B cell (primary cell): ENCODE data around the gene ATIC. TPM values are rescaled to one million over a fixed set of nuclear protein-coding genes. Genes with fewer than 3 reads are reported as not detected.

ENCODE experiments used
- ATAC-seq: fragments of 200-7000 bp; cut with Tn5 transposase; one replicate; pipeline ENCODE4 v1.10.0; 2021; ENCODE audit warnings: low read depth, mild to moderate bottlenecking, moderate number of reproducible peaks, moderate library complexity
- CTCF ChIA-PET: fragments of 350-600 bp; sonication (Branson Sonifier 250); formaldehyde crosslinking; loops from one replicate; lab custom pipeline; 2021; ENCODE audit warnings: antibody characterized with exemption, inconsistent platforms; lab: Charles Lee
- POLR2A ChIA-PET: fragments of 350-600 bp; sonication (Branson Sonifier 250); formaldehyde crosslinking; loops from one replicate; lab custom pipeline; 2021; ENCODE audit warnings: antibody characterized with exemption; lab: Charles Lee
- DNase-seq: peaks from one replicate; pipeline ENCODE4 v3.0.0; 2013
- H2AFZ ChIP-seq: 2 replicates; pipeline ENCODE4 v1.6.1; 2012; ENCODE audit warnings: mild to moderate bottlenecking, low read depth, low read length; ENCODE audit not compliant: insufficient read depth, poor library complexity, severe bottlenecking
- H3K27ac ChIP-seq, 2 donors: 1 replicate in 1 of 2; 2 replicates in 1 of 2; pipeline ENCODE4 v1.5.1; 2012 to 2013; ENCODE audit warnings: low read length in 2 of 2, mild to moderate bottlenecking in 2 of 2, moderate library complexity in 1 of 2
- H3K27me3 ChIP-seq, 4 experiments: fragments of 200-600 bp in 1 of 4; sonication (generic) in 1 of 4; replicated peaks in 1 of 4; 1 replicate in 2 of 4; 2 replicates in 2 of 4; pipeline versions ENCODE4 v1.6.1 to v1.7.0; 2013 to 2016; ENCODE audit warnings: low read length in 3 of 4, mild to moderate bottlenecking in 2 of 4, mixed read lengths in 1 of 4, moderate library complexity in 1 of 4; ENCODE audit not compliant: insufficient read depth in 4 of 4, control insufficient read depth in 3 of 4; ENCODE audit errors: control extremely low read depth in 1 of 4
- H3K36me3 ChIP-seq, 2 experiments: replicated peaks in 1 of 2; 1 replicate in 1 of 2; 2 replicates in 1 of 2; pipeline versions ENCODE4 v1.6.1 to v1.7.1; 2013; ENCODE audit warnings: low read length in 1 of 2; ENCODE audit not compliant: insufficient read depth in 2 of 2, control insufficient read depth in 1 of 2; ENCODE audit errors: control extremely low read depth in 1 of 2, extremely low read depth in 1 of 2
- H3K4me1 ChIP-seq, 2 donors: fragments of 200-600 bp in 1 of 2; sonication (generic) in 1 of 2; 1 replicate in 1 of 2; 2 replicates in 1 of 2; pipeline versions ENCODE4 v1.5.1 to v1.6.1; 2013 to 2017; ENCODE audit warnings: low read length in 2 of 2; ENCODE audit not compliant: control insufficient read depth in 2 of 2, insufficient read depth in 2 of 2
- H3K4me2 ChIP-seq: replicated peaks from 2 replicates; pipeline ENCODE3; 2012; ENCODE audit warnings: mild to moderate bottlenecking, low read depth, low read length; ENCODE audit not compliant: poor library complexity, severe bottlenecking
- H3K4me3 ChIP-seq, 5 experiments: fragments of 200-600 bp in 1 of 5; sonication (generic) in 1 of 5; 1 replicate in 3 of 5; 2 replicates in 2 of 5; pipeline versions ENCODE4 v1.5.1 to v1.7.0; 2011 to 2016; ENCODE audit warnings: low read length in 4 of 5, mild to moderate bottlenecking in 4 of 5, low read depth in 2 of 5, control low read depth in 1 of 5, moderate library complexity in 1 of 5; ENCODE audit not compliant: insufficient read depth in 1 of 5; ENCODE audit errors: control extremely low read depth in 1 of 5, extremely low read depth in 1 of 5
- H3K79me2 ChIP-seq: fragments of 200-600 bp; sonication (generic); one replicate; pipeline ENCODE4 v1.6.0; 2016; ENCODE audit warnings: low read length; ENCODE audit not compliant: control insufficient read depth, insufficient read depth
- H3K9ac ChIP-seq: fragments of 200-600 bp; sonication (generic); 2 replicates; pipeline ENCODE4 v1.6.1; 2017; ENCODE audit warnings: mild to moderate bottlenecking, low read length, moderate library complexity
- H3K9me3 ChIP-seq, 3 donors: one replicate each; pipeline versions ENCODE4 v1.6.1 to v1.7.1; 2013; ENCODE audit warnings: low read length in 2 of 3; ENCODE audit not compliant: control insufficient read depth in 2 of 3, insufficient read depth in 1 of 3; ENCODE audit errors: control extremely low read depth in 1 of 3
- H4K20me1 ChIP-seq: 2 replicates; pipeline ENCODE4 v1.6.0; 2012; ENCODE audit warnings: mild to moderate bottlenecking, low read length; ENCODE audit not compliant: insufficient read depth, control insufficient read depth, poor library complexity, severe bottlenecking
- H3K27ac Mint-ChIP-seq: one replicate; pipeline ENCODE4 v1.8.0; 2021; ENCODE audit warnings: mixed read lengths
- H3K27me3 Mint-ChIP-seq: one replicate; pipeline ENCODE4 v1.8.0; 2021; ENCODE audit warnings: mixed read lengths
- H3K4me1 Mint-ChIP-seq: one replicate; pipeline ENCODE4 v1.8.0; 2021; ENCODE audit warnings: mixed read lengths
- H3K4me3 Mint-ChIP-seq: one replicate; pipeline ENCODE4 v1.8.0; 2021; ENCODE audit warnings: mixed read lengths
- H3K9me3 Mint-ChIP-seq: one replicate; pipeline ENCODE4 v1.8.0; 2022; ENCODE audit warnings: mixed read lengths; ENCODE audit not compliant: insufficient read depth
- EZH2 ChIP-seq: IDR thresholded peaks from 2 replicates; pipeline ENCODE4 v1.6.1; 2012; ENCODE audit warnings: borderline replicate concordance, low read depth, mild to moderate bottlenecking, moderate library complexity, low read length; ENCODE audit not compliant: insufficient read depth, poor library complexity, severe bottlenecking
- WGBS: methylation state at CpG from one replicate; pipeline ENCODE4 v1.1.5; 2013; ENCODE audit warnings: missing lambda C conversion rate; ENCODE audit not compliant: insufficient coverage; 5-methylcytosine and 5-hydroxymethylcytosine counted together
- intact Hi-C: fragments of 100-400 bp; cut with micrococcal nuclease; formaldehyde crosslinking; loops from one replicate; pipeline ENCODE4 v1.10.0; 2022
- polyA plus RNA-seq: library from polyadenylated mRNA; depleted of rRNA; stranded (reverse); fragments of >200 nt; gene quantifications from 2 replicates; pipeline ENCODE4 v1.2.3, GENCODE V29; 2012
- total RNA-seq, 2 donors: library from RNA; stranded (reverse); fragments of 120-200 nt in 1 of 2; gene quantifications; 1 replicate in 1 of 2; 2 replicates in 1 of 2; pipeline versions ENCODE4 v1.2.3 to v1.2.4, GENCODE V29; 2013 to 2022
- TF ChIP-seq, protein P1 (sequence below): fragments of 200-600 bp; IDR thresholded peaks from one replicate; pipeline ENCODE4 v1.8.0; 2022; ENCODE audit warnings: antibody characterized with exemption, mild to moderate bottlenecking

The ATIC gene
- total and polyA plus RNA-seq, 2 donors (not counting 1 experiment from before 2014, with no cell fraction given): 55.4 to 80.4 TPM

DNA sequence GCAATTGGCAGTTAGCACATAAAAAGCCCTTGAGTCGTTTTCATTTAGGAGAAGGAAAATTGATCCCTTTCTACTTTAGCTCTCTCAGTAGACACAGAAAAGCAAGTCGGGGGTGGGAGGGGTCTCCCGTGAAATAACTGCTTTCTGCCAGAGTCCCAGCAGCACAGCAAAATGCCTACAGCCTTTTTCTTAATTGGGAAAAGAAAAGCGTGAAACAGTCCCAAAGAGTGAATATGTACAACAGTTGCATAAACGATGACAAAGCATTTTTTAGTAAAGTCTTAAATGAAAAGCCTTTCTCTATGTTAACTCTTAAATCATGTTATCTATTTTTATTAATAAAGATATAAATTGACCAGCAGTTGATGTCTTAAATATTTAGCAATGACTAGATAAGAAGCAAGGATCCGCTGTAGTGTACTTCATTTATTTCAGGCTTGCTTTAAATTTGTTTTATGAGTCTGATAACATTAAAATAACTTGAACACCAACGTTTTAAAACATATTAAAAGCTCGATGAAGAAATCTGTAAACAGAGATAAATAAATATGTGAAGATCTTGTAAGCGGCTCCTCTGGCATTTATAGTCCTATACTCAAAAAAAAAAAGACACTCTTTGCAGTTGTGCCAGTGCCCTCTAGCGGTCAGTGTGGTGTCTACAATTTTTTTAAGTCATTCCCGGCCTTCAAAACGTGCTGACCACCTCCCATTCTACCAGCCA is 42.3 kb upstream of the ATIC start:
- Histone ChIP-seq H2AFZ (no peak overlapping the region), H3K27ac (no peak overlapping the region), H3K9me3 (no peaks in the 10 kb centered on the region), H3K27me3 (no peaks in the 10 kb centered on the region), H3K79me2 (no peaks in the 10 kb centered on the region), H4K20me1 (no peaks in the 10 kb centered on the region), H3K36me3 (no peaks in the 10 kb centered on the region), H3K4me1 (no peaks in the 10 kb centered on the region), H3K9ac (no peak overlapping the region), H3K4me3 (no peak overlapping the region), H3K4me2 (no peak overlapping the region)
- Mint-ChIP-seq H3K27me3 (no peaks in the 10 kb centered on the region), H3K4me3 (no peak overlapping the region), H3K27ac (no peak overlapping the region), H3K9me3 (no peaks in the 10 kb centered on the region), H3K4me1 (no peaks in the 10 kb centered on the region)
- WGBS: 40% methylated on average over 1 of the region's 12 CpGs
- intact Hi-C loops: loop anchor here (2.0 to 5.0 kb wide), 2 partner anchors 651 to 1462 kb away; no protein-coding TSS in a partner anchor
- DNase-seq (peak; percentile 74), ATAC-seq (peak; percentile 61)
- TF ChIP-seq, protein P1, sequence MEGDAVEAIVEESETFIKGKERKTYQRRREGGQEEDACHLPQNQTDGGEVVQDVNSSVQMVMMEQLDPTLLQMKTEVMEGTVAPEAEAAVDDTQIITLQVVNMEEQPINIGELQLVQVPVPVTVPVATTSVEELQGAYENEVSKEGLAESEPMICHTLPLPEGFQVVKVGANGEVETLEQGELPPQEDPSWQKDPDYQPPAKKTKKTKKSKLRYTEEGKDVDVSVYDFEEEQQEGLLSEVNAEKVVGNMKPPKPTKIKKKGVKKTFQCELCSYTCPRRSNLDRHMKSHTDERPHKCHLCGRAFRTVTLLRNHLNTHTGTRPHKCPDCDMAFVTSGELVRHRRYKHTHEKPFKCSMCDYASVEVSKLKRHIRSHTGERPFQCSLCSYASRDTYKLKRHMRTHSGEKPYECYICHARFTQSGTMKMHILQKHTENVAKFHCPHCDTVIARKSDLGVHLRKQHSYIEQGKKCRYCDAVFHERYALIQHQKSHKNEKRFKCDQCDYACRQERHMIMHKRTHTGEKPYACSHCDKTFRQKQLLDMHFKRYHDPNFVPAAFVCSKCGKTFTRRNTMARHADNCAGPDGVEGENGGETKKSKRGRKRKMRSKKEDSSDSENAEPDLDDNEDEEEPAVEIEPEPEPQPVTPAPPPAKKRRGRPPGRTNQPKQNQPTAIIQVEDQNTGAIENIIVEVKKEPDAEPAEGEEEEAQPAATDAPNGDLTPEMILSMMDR: peak; percentile 94
- no peak for TF ChIP-seq EZH2
- CTCF ChIA-PET: interaction anchor here (0.6 to 1.3 kb wide), 14 partner anchors 9 to 1417 kb away, joined by 3 to 8 read pairs (median 4); no protein-coding TSS in a partner anchor
- POLR2A ChIA-PET: no interaction called here

DNA sequence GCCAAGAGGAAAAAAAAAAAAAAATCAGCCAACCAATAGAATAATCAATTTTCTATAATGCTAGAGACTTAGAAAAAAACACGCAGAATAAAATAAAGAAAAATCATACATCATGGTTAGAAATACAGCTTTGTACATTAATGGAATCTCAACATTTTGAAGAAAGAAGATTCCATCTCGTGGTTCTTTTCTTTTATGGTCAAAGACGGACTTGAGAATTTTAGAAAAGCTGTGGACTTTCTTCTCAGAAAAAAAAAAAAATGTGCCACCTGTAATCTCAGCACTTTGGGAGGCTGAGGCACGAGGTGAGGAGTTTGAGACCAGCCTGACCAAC is 41.8 kb upstream of the ATIC start:
- no peaks in the 10 kb centered on the region for H3K9me3 ChIP-seq
- Mint-ChIP-seq H3K4me1 (no peaks in the 10 kb centered on the region), H3K27ac (no peak overlapping the region), H3K27me3 (no peaks in the 10 kb centered on the region), H3K9me3 (no peaks in the 10 kb centered on the region), H3K4me3 (no peak overlapping the region)
- no peaks in the 10 kb centered on the region for H3K4me1 ChIP-seq
- CTCF ChIA-PET: interaction anchor here (0.6 to 1.3 kb wide), 13 partner anchors 21 to 1418 kb away, joined by 3 to 8 read pairs (median 4); no protein-coding TSS in a partner anchor
- no peak overlapping the region for H3K27ac ChIP-seq
- intact Hi-C loops: loop anchor here (2.0 to 5.0 kb wide), 2 partner anchors 651 to 1463 kb away; no protein-coding TSS in a partner anchor
- POLR2A ChIA-PET: no interaction called here
- TF ChIP-seq, protein P1: peak; percentile 63
- no peak for TF ChIP-seq EZH2
- WGBS: no CpG with 5 or more reads among the region's 4 CpGs
- no peaks in the 10 kb centered on the region for H4K20me1 ChIP-seq
- no peak overlapping the region for H3K9ac ChIP-seq
- no peaks in the 10 kb centered on the region for H3K36me3 ChIP-seq
- no peak for ATAC-seq
- no peak overlapping the region for H3K4me3 ChIP-seq
- H3K27me3 ChIP-seq: no peaks in the 10 kb centered on the region
- no peak for DNase-seq
- no peak overlapping the region for H2AFZ ChIP-seq
- no peaks in the 10 kb centered on the region for H3K79me2 ChIP-seq
- H3K4me2 ChIP-seq: no peak overlapping the region
